Upper lobe of left lung (tissue), 6 donors: Measurements from ENCODE around the gene ITGA1. TPM values are rescaled to one million over a fixed set of nuclear protein-coding genes. Genes with fewer than 3 reads are reported as not detected.
"Not testable (repeated sequence)": the region's sequence is repeated elsewhere in the genome, so short reads cannot be mapped to it uniquely, and the experiment has no call there.

ENCODE experiments used
- ATAC-seq, 2 donors: fragments of 200-7000 bp; cut with Tn5 transposase; one replicate each; pipeline ENCODE4 v1.9.1; 2022; ENCODE audit warnings: mild to moderate bottlenecking in 2 of 2, moderate library complexity in 2 of 2; ENCODE audit not compliant: low FRiP score in 2 of 2
- DNase-seq, 2 donors: peaks; one replicate each; pipeline ENCODE4 v3.0.0-alpha.2; 2019 to 2020
- H3K27ac ChIP-seq, 4 donors: fragments of 200-600 bp; sonication (generic); one replicate each; pipeline ENCODE4 v1.5.1; 2016 to 2019
- H3K27me3 ChIP-seq, 4 donors: fragments of 200-600 bp; sonication (generic); one replicate each; pipeline ENCODE4 v1.5.1; 2017 to 2019
- H3K36me3 ChIP-seq, 4 donors: fragments of 200-600 bp; sonication (generic); one replicate each; pipeline ENCODE4 v1.5.1; 2016 to 2019
- H3K4me1 ChIP-seq, 4 donors: fragments of 200-600 bp; sonication (generic); one replicate each; pipeline ENCODE4 v1.5.1; 2018 to 2019
- H3K4me3 ChIP-seq, 4 donors: fragments of 200-600 bp; sonication (generic); one replicate each; pipeline ENCODE4 v1.5.1; 2017 to 2019; ENCODE audit warnings: mild to moderate bottlenecking in 2 of 4, moderate library complexity in 1 of 4
- H3K9me3 ChIP-seq, 4 donors: fragments of 200-600 bp; sonication (generic); one replicate each; pipeline ENCODE4 v1.5.1; 2018 to 2019
- CTCF ChIP-seq, 6 experiments: fragments of 450-650 bp in 4 of 6; fragments of 200-600 bp in 2 of 6; sonication (generic) in 2 of 6; IDR thresholded peaks; one replicate each; pipeline ENCODE4 v1.5.1; 2016 to 2019; ENCODE audit warnings: antibody characterized with exemption in 6 of 6
- EP300 ChIP-seq, 4 donors: sonication (generic); formaldehyde crosslinking; IDR thresholded peaks; one replicate each; pipeline ENCODE4 v1.5.1; 2017; ENCODE audit warnings: antibody characterized with exemption in 4 of 4, control low read depth in 2 of 4
- POLR2A ChIP-seq, 4 donors: fragments of 450-650 bp; IDR thresholded peaks; one replicate each; pipeline ENCODE4 v1.5.1; 2016 to 2017; ENCODE audit warnings: antibody characterized with exemption in 4 of 4, mild to moderate bottlenecking in 2 of 4
- POLR2AphosphoS5 ChIP-seq, 2 donors: sonication (generic); formaldehyde crosslinking; IDR thresholded peaks; one replicate each; pipeline ENCODE4 v1.5.1; 2017; ENCODE audit warnings: antibody characterized with exemption in 2 of 2
- WGBS, 2 donors: methylation state at CpG; one replicate each; pipeline ENCODE4 v1.1.5; 2017 to 2018; 5-methylcytosine and 5-hydroxymethylcytosine counted together
- total RNA-seq, 6 donors: library from RNA; depleted of rRNA in 4 of 6; stranded (reverse); fragments of >200 nt in 4 of 6; gene quantifications; one replicate each; pipeline versions ENCODE4 v1.1.0 to v1.2.1, GENCODE V29; 2016 to 2021
- donor health status: DM: no; HTN: no; CAD: no; lungs with moderate emphysema.
- donor health status: DM: no; HTN: yes; CAD: no; lungs with severe emphysema.

ITGA1 gene
- total RNA-seq, 6 donors from 2014 or later: 19.9 to 134 (median 60.8) TPM

- Histone ChIP-seq H3K9me3 (no peaks in the 10 kb centered on the region), H3K4me1 (no peaks in the 10 kb centered on the region), H3K27me3 (no peaks in the 10 kb centered on the region), H3K4me3 (no peak overlapping the region), H3K27ac (no peak overlapping the region), H3K36me3 (no peaks in the 10 kb centered on the region)
- WGBS, 2 donors: 100% methylated on average over 1 of the region's 1 CpG
- TF ChIP-seq POLR2A (IDR thresholded peaks at IDR 0.05): no peak
- TF ChIP-seq POLR2AphosphoS5 (IDR thresholded peaks at IDR 0.05): no peak
- DNase-seq (no peak), ATAC-seq (no peak)
Observed at GRCh38 chr5:52964138-52964537, 176.4 kb downstream of the ITGA1 start.

- DNase-seq, H3K9me3 ChIP-seq, H3K27me3 ChIP-seq, H3K36me3 ChIP-seq, ATAC-seq, H3K4me1 ChIP-seq, H3K27ac ChIP-seq, H3K4me3 ChIP-seq: not testable (repeated sequence)
- WGBS, 2 donors: 97 to 100% methylated on average over 3 to 7 of the region's 7 CpGs
Observed at GRCh38 chr5:52976157-52976556, 188.4 kb downstream of the ITGA1 start.

GRCh38 chr5:52977264-52977897 lies 189.7 kb downstream of the ITGA1 start:
- WGBS, 2 donors: 74 to 76% methylated on average over 2 to 7 of the region's 7 CpGs
- DNase-seq (peak in 1 of 2 donors; percentile 36), ATAC-seq (peak in 1 of 2 donors; percentile 30)
- Histone ChIP-seq H3K9me3 (peaks cover 0 to 7% (median 0%) of the 10 kb centered on the region in 4 donors), H3K27me3 (no peaks in the 10 kb centered on the region), H3K4me3 (no peak overlapping the region), H3K36me3 (no peaks in the 10 kb centered on the region), H3K4me1 (no peaks in the 10 kb centered on the region), H3K27ac (no peak overlapping the region)
- TF ChIP-seq POLR2AphosphoS5 (IDR thresholded peaks at IDR 0.05) (no peak), CTCF (IDR thresholded peaks at IDR 0.05) (no peak), EP300 (IDR thresholded peaks at IDR 0.05) (no peak)

GRCh38 chr5:52981507-52981906 lies 193.8 kb downstream of the ITGA1 start:
- ATAC-seq (no peak), DNase-seq (no peak)
- Histone ChIP-seq H3K4me3 (no peak overlapping the region), H3K9me3 (peaks cover 0 to 3% (median 0%) of the 10 kb centered on the region in 4 donors), H3K36me3 (no peaks in the 10 kb centered on the region), H3K4me1 (no peaks in the 10 kb centered on the region), H3K27me3 (no peaks in the 10 kb centered on the region), H3K27ac (peak overlapping the region in 1 of 4 donors; percentile 44)
- 55 to 78% methylated on average over 4 of the region's 4 CpGs for WGBS, 2 donors
- no peak for TF ChIP-seq CTCF (IDR thresholded peaks at IDR 0.05)

GRCh38 chr5:52983731-52984636 lies 196.3 kb downstream of the ITGA1 start:
- ATAC-seq: no peak
- Histone ChIP-seq H3K27me3 (no peaks in the 10 kb centered on the region), H3K27ac (peak overlapping the region in 2 of 4 donors; percentile 39 to 46), H3K9me3 (no peaks in the 10 kb centered on the region), H3K4me1 (peaks cover 7 to 15% (median 11%) of the 10 kb centered on the region in 4 donors), H3K4me3 (no peak overlapping the region), H3K36me3 (no peaks in the 10 kb centered on the region)
- TF ChIP-seq POLR2AphosphoS5 (IDR thresholded peaks at IDR 0.05) (no peak), CTCF (IDR thresholded peaks at IDR 0.05) (no peak), POLR2A (IDR thresholded peaks at IDR 0.05) (no peak)
- WGBS, 2 donors: 46 to 55% methylated on average over 3 of the region's 3 CpGs
- no peak for DNase-seq
